Panc1 (cell line): ENCODE results near the gene TMEM258.

ENCODE experiments used
- CTCF ChIP-seq: fragments of 450-650 bp; IDR thresholded peaks from 2 replicates; pipeline ENCODE4 v1.5.1; 2017; ENCODE audit warnings: mild to moderate bottlenecking
- POLR2AphosphoS5 ChIP-seq: IDR thresholded peaks from 2 replicates; pipeline ENCODE4 v1.6.1; 2012; ENCODE audit warnings: mild to moderate bottlenecking, low read depth, low read length, moderate library complexity
- SIN3A ChIP-seq: IDR thresholded peaks from 2 replicates; pipeline ENCODE4 v1.6.1; 2012; ENCODE audit warnings: low read depth, mild to moderate bottlenecking, low read length, moderate library complexity, borderline replicate concordance; ENCODE audit not compliant: insufficient read depth

DNA sequence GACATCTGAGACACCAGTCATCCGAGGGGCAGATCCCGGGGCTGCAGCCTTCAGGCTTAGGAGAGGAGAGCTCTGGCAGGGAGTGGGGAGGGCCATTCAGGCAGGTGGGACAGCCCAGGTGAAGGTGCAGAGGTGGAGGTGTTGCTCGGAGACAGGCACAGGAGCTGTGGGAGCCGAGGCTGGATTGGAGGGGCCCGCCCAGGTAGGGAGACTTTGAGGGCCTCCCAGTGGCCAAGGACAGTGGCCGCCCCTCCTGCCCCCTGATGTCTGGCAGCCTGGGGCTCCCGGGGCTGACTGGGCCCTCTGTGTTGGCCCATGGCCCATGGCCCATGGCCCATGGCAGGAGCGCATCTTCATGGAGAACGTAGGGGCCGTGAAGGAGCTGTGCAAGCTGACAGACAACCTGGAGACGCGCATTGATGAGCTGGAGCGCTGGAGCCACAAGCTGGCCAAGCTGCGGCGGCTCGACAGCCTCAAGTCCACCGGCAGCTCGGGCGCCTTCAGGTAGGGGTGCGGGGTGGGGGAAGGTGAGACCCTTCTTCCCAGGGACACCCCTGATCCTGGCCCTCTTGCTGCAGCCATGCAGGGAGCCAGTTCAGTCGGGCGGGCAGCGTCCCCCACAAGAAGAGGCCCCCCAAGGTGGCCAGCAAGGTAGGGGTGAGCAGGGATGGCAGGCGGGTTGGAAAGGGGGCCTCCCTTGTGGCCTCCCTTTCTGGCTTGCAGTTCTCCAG lies 13.3 kb downstream of the TMEM258 start:
- TF ChIP-seq CTCF (no peak), SIN3A (no peak), POLR2AphosphoS5 (no peak)
